Ovary (tissue), 3 donors: ENCODE results near the gene STAT5A.
"Not testable (repeated sequence)": the region's sequence is repeated elsewhere in the genome, so short reads cannot be mapped to it uniquely, and the experiment has no call there.

ENCODE experiments used
- CTCF ChIP-seq, 3 donors: fragments of 450-650 bp in 2 of 3; fragments of 200-600 bp in 1 of 3; IDR thresholded peaks; one replicate each; pipeline versions ENCODE4 v1.5.1 to v1.8.0; 2016 to 2022; ENCODE audit warnings: antibody characterized with exemption in 3 of 3, mild to moderate bottlenecking in 1 of 3
- POLR2A ChIP-seq: fragments of 450-650 bp; IDR thresholded peaks from one replicate; pipeline ENCODE4 v1.6.1; 2017; ENCODE audit warnings: antibody characterized with exemption, mild to moderate bottlenecking, moderate library complexity
- donor health status: DM: no; HTN: no; CAD: no.

GRCh38 chr17:42299913-42300312 lies 11.6 kb downstream of the STAT5A start:
- TF ChIP-seq CTCF (IDR thresholded peaks at IDR 0.05); POLR2A: not testable (repeated sequence)
